Natural killer cell (primary cell): ENCODE measurements around the gene BPIFB4. TPM values are rescaled to one million over a fixed set of nuclear protein-coding genes. Genes with fewer than 3 reads are reported as not detected.

Experiments used
- ATAC-seq, 3 donors: fragments of 150-1000 bp in 2 of 3; fragments of 200-7000 bp in 1 of 3; cut with Tn5 transposase; 1 replicate in 1 of 3; 2 replicates in 2 of 3; pipeline ENCODE4 v1.10.0; 2021; ENCODE audit warnings: mild to moderate bottlenecking in 2 of 3, moderate library complexity in 2 of 3
- DNase-seq, 2 donors: peaks; one replicate each; pipeline versions ENCODE4 v3.0.0 to v3.0.0-alpha.2; 2013 to 2021; ENCODE audit warnings: mixed read lengths in 1 of 2
- H3K27ac ChIP-seq: one replicate; pipeline ENCODE4 v1.5.1; 2013; ENCODE audit warnings: mild to moderate bottlenecking, low read length
- H3K27me3 ChIP-seq: one replicate; pipeline ENCODE4 v1.6.1; 2013; ENCODE audit warnings: low read length; ENCODE audit not compliant: control insufficient read depth, insufficient read depth
- H3K36me3 ChIP-seq: one replicate; pipeline ENCODE4 v1.6.1; 2013; ENCODE audit warnings: low read length; ENCODE audit not compliant: control insufficient read depth, insufficient read depth
- H3K4me1 ChIP-seq: one replicate; pipeline ENCODE4 v1.6.1; 2013; ENCODE audit warnings: low read length; ENCODE audit not compliant: control insufficient read depth, insufficient read depth
- H3K4me3 ChIP-seq: one replicate; pipeline ENCODE4 v1.5.1; 2013; ENCODE audit warnings: low read length
- H3K9me3 ChIP-seq: one replicate; pipeline ENCODE4 v1.6.1; 2013; ENCODE audit warnings: low read length; ENCODE audit not compliant: control insufficient read depth, insufficient read depth
- H3K27ac Mint-ChIP-seq, 2 donors: one replicate each; pipeline ENCODE4 v1.8.0; 2022; ENCODE audit warnings: mild to moderate bottlenecking in 2 of 2, mixed read lengths in 2 of 2, moderate library complexity in 1 of 2
- H3K27me3 Mint-ChIP-seq, 2 donors: one replicate each; pipeline ENCODE4 v1.8.0; 2022; ENCODE audit warnings: low read depth in 2 of 2, mixed read lengths in 2 of 2
- H3K36me3 Mint-ChIP-seq: one replicate; pipeline ENCODE4 v1.8.0; 2022; ENCODE audit warnings: mixed read lengths
- H3K4me1 Mint-ChIP-seq, 2 donors: one replicate each; pipeline ENCODE4 v1.8.0; 2022; ENCODE audit warnings: mixed read lengths in 2 of 2
- H3K4me3 Mint-ChIP-seq: one replicate; pipeline ENCODE4 v1.8.0; 2022; ENCODE audit warnings: mild to moderate bottlenecking, moderate library complexity, mixed read lengths
- H3K9me3 Mint-ChIP-seq, 2 donors: one replicate each; pipeline ENCODE4 v1.8.0; 2022; ENCODE audit warnings: mixed read lengths in 2 of 2
- WGBS: methylation state at CpG from one replicate; pipeline ENCODE4 v1.1.7; 2013; ENCODE audit warnings: missing lambda C conversion rate; ENCODE audit not compliant: insufficient coverage; 5-methylcytosine and 5-hydroxymethylcytosine counted together
- intact Hi-C: fragments of 100-400 bp; cut with micrococcal nuclease; formaldehyde crosslinking; loops from one replicate; pipeline ENCODE4 v1.14.2; 2022
- total RNA-seq, 4 donors: library from RNA; stranded (reverse); fragments of 120-200 nt in 1 of 4; gene quantifications; one replicate each; pipeline versions ENCODE4 v1.2.3 to v1.2.4, GENCODE V29; 2013 to 2022
- TF ChIP-seq, protein P1 (sequence below): fragments of 200-600 bp; IDR thresholded peaks from one replicate; pipeline ENCODE4 v1.8.0; 2022; ENCODE audit warnings: antibody characterized with exemption

BPIFB4 gene
- total RNA-seq, 3 donors from 2014 or later (not counting 1 experiment from before 2014, with no cell fraction given) = not detected

GRCh38 chr20:33097001-33097400 is 17.6 kb downstream of the BPIFB4 start:
- DNase-seq = no peak
- H3K36me3 ChIP-seq = no peaks in the 10 kb centered on the region
- H3K9me3 Mint-ChIP-seq = no peaks in the 10 kb centered on the region
- no peaks in the 10 kb centered on the region for H3K9me3 ChIP-seq
- H3K27me3 Mint-ChIP-seq = peaks cover 0 to 7% of the 10 kb centered on the region in 2 donors
- 85% methylated on average over 4 of the region's 4 CpGs for WGBS
- no peak overlapping the region for H3K27ac Mint-ChIP-seq
- H3K27me3 ChIP-seq = no peaks in the 10 kb centered on the region
- ATAC-seq = no peak
- H3K4me3 ChIP-seq = no peak overlapping the region
- no peak overlapping the region for H3K27ac ChIP-seq
- no peak overlapping the region for H3K4me3 Mint-ChIP-seq
- H3K4me1 Mint-ChIP-seq = no peaks in the 10 kb centered on the region
- no peaks in the 10 kb centered on the region for H3K36me3 Mint-ChIP-seq
- intact Hi-C loops = loop anchor here (2.0 kb wide), 2 partner anchors 194 to 306 kb away; no protein-coding TSS in a partner anchor
- TF ChIP-seq, protein P1, sequence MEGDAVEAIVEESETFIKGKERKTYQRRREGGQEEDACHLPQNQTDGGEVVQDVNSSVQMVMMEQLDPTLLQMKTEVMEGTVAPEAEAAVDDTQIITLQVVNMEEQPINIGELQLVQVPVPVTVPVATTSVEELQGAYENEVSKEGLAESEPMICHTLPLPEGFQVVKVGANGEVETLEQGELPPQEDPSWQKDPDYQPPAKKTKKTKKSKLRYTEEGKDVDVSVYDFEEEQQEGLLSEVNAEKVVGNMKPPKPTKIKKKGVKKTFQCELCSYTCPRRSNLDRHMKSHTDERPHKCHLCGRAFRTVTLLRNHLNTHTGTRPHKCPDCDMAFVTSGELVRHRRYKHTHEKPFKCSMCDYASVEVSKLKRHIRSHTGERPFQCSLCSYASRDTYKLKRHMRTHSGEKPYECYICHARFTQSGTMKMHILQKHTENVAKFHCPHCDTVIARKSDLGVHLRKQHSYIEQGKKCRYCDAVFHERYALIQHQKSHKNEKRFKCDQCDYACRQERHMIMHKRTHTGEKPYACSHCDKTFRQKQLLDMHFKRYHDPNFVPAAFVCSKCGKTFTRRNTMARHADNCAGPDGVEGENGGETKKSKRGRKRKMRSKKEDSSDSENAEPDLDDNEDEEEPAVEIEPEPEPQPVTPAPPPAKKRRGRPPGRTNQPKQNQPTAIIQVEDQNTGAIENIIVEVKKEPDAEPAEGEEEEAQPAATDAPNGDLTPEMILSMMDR = no peak
- H3K4me1 ChIP-seq = no peaks in the 10 kb centered on the region

- Histone ChIP-seq H3K27me3 (no peaks in the 10 kb centered on the region), H3K4me3 (no peak overlapping the region), H3K9me3 (no peaks in the 10 kb centered on the region), H3K4me1 (no peaks in the 10 kb centered on the region), H3K27ac (no peak overlapping the region), H3K36me3 (no peaks in the 10 kb centered on the region)
- Mint-ChIP-seq H3K4me1 (no peaks in the 10 kb centered on the region), H3K9me3 (no peaks in the 10 kb centered on the region), H3K27ac (no peak overlapping the region), H3K4me3 (no peak overlapping the region), H3K36me3 (no peaks in the 10 kb centered on the region), H3K27me3 (peaks cover 0 to 5% of the 10 kb centered on the region in 2 donors)
- intact Hi-C loops = no loop called here
- DNase-seq (no peak), ATAC-seq (no peak)
- WGBS = 82% methylated on average over 10 of the region's 10 CpGs
- TF ChIP-seq, protein P1 = no peak
Measured at GRCh38 chr20:33099843-33100538, 20.5 kb downstream of the BPIFB4 start.

- ATAC-seq (no peak), DNase-seq (no peak)
- H3K36me3 Mint-ChIP-seq = no peaks in the 10 kb centered on the region
- no peak overlapping the region for H3K4me3 ChIP-seq
- H3K4me1 ChIP-seq = no peaks in the 10 kb centered on the region
- TF ChIP-seq, protein P1 = no peak
- no peak overlapping the region for H3K27ac Mint-ChIP-seq
- no peaks in the 10 kb centered on the region for H3K9me3 Mint-ChIP-seq
- H3K4me3 Mint-ChIP-seq = no peak overlapping the region
- intact Hi-C loops = no loop called here
- no peaks in the 10 kb centered on the region for H3K36me3 ChIP-seq
- peaks cover 0 to 8% of the 10 kb centered on the region in 2 donors for H3K27me3 Mint-ChIP-seq
- 92% methylated on average over 3 of the region's 3 CpGs for WGBS
- H3K9me3 ChIP-seq = no peaks in the 10 kb centered on the region
- no peaks in the 10 kb centered on the region for H3K27me3 ChIP-seq
- no peaks in the 10 kb centered on the region for H3K4me1 Mint-ChIP-seq
- no peak overlapping the region for H3K27ac ChIP-seq
Measured at GRCh38 chr20:33103556-33103955, 24.1 kb downstream of the BPIFB4 start.

- intact Hi-C loops = no loop called here
- DNase-seq = no peak
- Histone ChIP-seq H3K36me3 (no peaks in the 10 kb centered on the region), H3K9me3 (no peaks in the 10 kb centered on the region), H3K4me3 (no peak overlapping the region), H3K4me1 (no peaks in the 10 kb centered on the region), H3K27me3 (no peaks in the 10 kb centered on the region), H3K27ac (no peak overlapping the region)
- no peak for ATAC-seq
- Mint-ChIP-seq H3K9me3 (no peaks in the 10 kb centered on the region), H3K4me1 (no peaks in the 10 kb centered on the region), H3K27ac (no peak overlapping the region), H3K27me3 (peaks cover 0 to 5% of the 10 kb centered on the region in 2 donors), H3K4me3 (no peak overlapping the region), H3K36me3 (no peaks in the 10 kb centered on the region)
- WGBS = 84% methylated on average over 3 of the region's 3 CpGs
- TF ChIP-seq, protein P1 = no peak
Measured at GRCh38 chr20:33104336-33104735, 24.9 kb downstream of the BPIFB4 start.
